Vagina (tissue), 2 donors: ENCODE data around the gene GRAMD1C. TPM values are rescaled to one million over a fixed set of nuclear protein-coding genes. Genes with fewer than 3 reads are reported as not detected.
"Not testable (repeated sequence)": the region's sequence is repeated elsewhere in the genome, so short reads cannot be mapped to it uniquely, and the experiment has no call there.

Experiments
- DNase-seq, 2 donors: peaks; one replicate each; pipeline ENCODE4 v3.0.0-alpha.2; 2017; ENCODE audit errors: extremely low spot score in 2 of 2
- H3K27ac ChIP-seq: fragments of 200-600 bp; sonication (generic); one replicate; pipeline ENCODE4 v1.5.1; 2019
- H3K27me3 ChIP-seq: fragments of 200-600 bp; sonication (generic); one replicate; pipeline ENCODE4 v1.5.1; 2019
- H3K36me3 ChIP-seq, 2 donors: fragments of 200-600 bp; sonication (generic); one replicate each; pipeline ENCODE4 v1.5.1; 2017 to 2019
- H3K4me1 ChIP-seq: fragments of 200-600 bp; sonication (generic); one replicate; pipeline ENCODE4 v1.5.1; 2019
- H3K4me3 ChIP-seq, 2 donors: fragments of 200-600 bp; sonication (generic); 1 replicate in 1 of 2; 2 replicates in 1 of 2; pipeline ENCODE4 v1.5.1; 2016 to 2019
- H3K9me3 ChIP-seq: fragments of 200-600 bp; sonication (generic); one replicate; pipeline ENCODE4 v1.5.1; 2019
- POLR2A ChIP-seq, 2 donors: fragments of 450-650 bp; IDR thresholded peaks; one replicate each; pipeline ENCODE4 v1.6.1; 2017; ENCODE audit warnings: antibody characterized with exemption in 2 of 2, mild to moderate bottlenecking in 2 of 2, moderate library complexity in 2 of 2
- POLR2AphosphoS5 ChIP-seq, 2 donors: sonication (generic); formaldehyde crosslinking; IDR thresholded peaks; one replicate each; pipeline ENCODE4 v1.9.0; 2017; ENCODE audit warnings: antibody characterized with exemption in 2 of 2, mild to moderate bottlenecking in 2 of 2, low read depth in 1 of 2; ENCODE audit not compliant: insufficient read depth in 1 of 2
- intact Hi-C: fragments of 100-400 bp; cut with DNase I; formaldehyde crosslinking; loops from one replicate; pipeline ENCODE4 v1.15.1; 2023
- total RNA-seq: library from RNA; depleted of rRNA; stranded (reverse); fragments of >200 nt; gene quantifications from one replicate; pipeline ENCODE4 v1.2.3, GENCODE V29; 2016
- TF ChIP-seq, protein P1 (sequence below), 3 experiments: fragments of 450-650 bp in 2 of 3; fragments of 200-600 bp in 1 of 3; sonication (generic) in 1 of 3; IDR thresholded peaks; one replicate each; pipeline ENCODE4 v1.5.1; 2017 to 2019; ENCODE audit warnings: antibody characterized with exemption in 3 of 3, mild to moderate bottlenecking in 2 of 3, moderate library complexity in 2 of 3

Gene GRAMD1C
- total RNA-seq, 1 donor from 2014 or later: 9.6 TPM

DNA sequence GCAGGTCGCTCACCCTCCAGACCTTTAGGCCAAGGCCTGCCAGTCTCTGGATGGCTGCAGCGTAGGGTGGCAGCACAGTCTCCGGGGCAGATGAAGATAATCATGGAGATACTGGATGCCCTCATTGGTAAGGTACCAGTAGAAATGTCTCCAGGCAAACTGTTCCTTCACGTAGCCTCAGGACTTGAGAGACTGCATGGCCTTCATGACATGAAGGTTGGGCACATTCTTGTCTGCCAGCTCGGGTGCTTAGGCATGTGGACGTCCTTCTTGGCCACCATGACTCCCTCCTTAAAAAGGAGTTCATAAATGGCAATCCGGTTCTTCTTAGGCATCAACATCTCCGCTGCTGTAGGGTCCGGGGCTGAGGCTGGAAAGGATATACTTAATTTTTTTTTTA, 11.8 kb downstream of the GRAMD1C start:
- H3K4me1 ChIP-seq, intact Hi-C loops, H3K27me3 ChIP-seq, H3K9me3 ChIP-seq, H3K36me3 ChIP-seq, H3K27ac ChIP-seq, H3K4me3 ChIP-seq, DNase-seq: not testable (repeated sequence)

DNA sequence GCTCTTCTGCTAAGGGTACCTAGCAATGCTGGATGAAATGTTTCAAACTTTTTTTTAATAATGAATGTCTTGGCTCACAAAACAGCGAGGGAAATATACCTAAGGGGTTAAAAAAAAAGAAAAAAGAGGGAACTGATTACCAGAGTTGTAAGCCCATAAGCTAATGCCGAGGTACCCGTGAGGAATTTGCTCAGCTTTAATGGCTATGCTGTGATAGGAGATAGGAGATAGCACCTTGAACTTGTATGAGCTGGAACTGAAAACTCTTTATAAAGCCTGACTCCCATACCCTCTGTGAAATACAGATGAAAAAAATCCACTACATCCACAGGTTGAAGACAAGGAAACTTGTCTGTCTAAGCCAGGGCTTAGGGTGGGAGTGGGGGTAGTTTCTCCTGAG, 13.9 kb downstream of the GRAMD1C start:
- Histone ChIP-seq H3K36me3 (no peaks in the 10 kb centered on the region), H3K4me3 (no peak overlapping the region), H3K9me3 (no peaks in the 10 kb centered on the region), H3K27ac (no peak overlapping the region), H3K27me3 (no peaks in the 10 kb centered on the region), H3K4me1 (no peaks in the 10 kb centered on the region)
- intact Hi-C loops: no loop called here
- no peak for DNase-seq
- no peak for TF ChIP-seq POLR2A (IDR thresholded peaks at IDR 0.05)
- TF ChIP-seq, protein P1, sequence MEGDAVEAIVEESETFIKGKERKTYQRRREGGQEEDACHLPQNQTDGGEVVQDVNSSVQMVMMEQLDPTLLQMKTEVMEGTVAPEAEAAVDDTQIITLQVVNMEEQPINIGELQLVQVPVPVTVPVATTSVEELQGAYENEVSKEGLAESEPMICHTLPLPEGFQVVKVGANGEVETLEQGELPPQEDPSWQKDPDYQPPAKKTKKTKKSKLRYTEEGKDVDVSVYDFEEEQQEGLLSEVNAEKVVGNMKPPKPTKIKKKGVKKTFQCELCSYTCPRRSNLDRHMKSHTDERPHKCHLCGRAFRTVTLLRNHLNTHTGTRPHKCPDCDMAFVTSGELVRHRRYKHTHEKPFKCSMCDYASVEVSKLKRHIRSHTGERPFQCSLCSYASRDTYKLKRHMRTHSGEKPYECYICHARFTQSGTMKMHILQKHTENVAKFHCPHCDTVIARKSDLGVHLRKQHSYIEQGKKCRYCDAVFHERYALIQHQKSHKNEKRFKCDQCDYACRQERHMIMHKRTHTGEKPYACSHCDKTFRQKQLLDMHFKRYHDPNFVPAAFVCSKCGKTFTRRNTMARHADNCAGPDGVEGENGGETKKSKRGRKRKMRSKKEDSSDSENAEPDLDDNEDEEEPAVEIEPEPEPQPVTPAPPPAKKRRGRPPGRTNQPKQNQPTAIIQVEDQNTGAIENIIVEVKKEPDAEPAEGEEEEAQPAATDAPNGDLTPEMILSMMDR (IDR thresholded peaks at IDR 0.05): no peak
- no peak for TF ChIP-seq POLR2AphosphoS5 (IDR thresholded peaks at IDR 0.05; ENCODE audit: insufficient read depth in 1 of 2, low read depth in 1 of 2)

DNA sequence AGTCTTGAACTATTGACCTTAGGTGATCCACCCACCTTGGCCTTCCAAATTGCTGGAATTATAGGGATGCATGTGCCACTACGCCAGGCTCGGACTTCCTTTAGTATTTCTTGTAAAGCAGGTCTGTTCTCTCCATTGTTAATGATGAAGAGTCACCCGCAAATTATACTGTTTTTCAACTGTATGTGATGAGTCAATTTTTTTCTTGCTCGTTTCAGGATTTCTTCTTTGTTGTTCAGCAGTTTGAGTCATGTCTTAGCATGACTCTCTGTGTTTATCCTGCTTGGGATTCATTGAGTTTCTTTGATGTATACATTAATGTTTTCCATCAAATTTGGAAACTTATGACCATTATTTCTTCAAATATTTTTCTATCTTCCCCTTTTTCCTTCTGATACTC, 28.9 kb downstream of the GRAMD1C start:
- TF ChIP-seq POLR2A (IDR thresholded peaks at IDR 0.05) (no peak), POLR2AphosphoS5 (IDR thresholded peaks at IDR 0.05; ENCODE audit: insufficient read depth in 1 of 2, low read depth in 1 of 2) (peak in 1 of 2 donors; percentile 70)
- TF ChIP-seq, protein P1 (IDR thresholded peaks at IDR 0.05): no peak
- Histone ChIP-seq H3K4me3 (no peak overlapping the region), H3K4me1 (no peaks in the 10 kb centered on the region), H3K27ac (no peak overlapping the region), H3K27me3 (no peaks in the 10 kb centered on the region), H3K9me3 (no peaks in the 10 kb centered on the region), H3K36me3 (no peaks in the 10 kb centered on the region)
- DNase-seq: no peak
- intact Hi-C loops: no loop called here

DNA sequence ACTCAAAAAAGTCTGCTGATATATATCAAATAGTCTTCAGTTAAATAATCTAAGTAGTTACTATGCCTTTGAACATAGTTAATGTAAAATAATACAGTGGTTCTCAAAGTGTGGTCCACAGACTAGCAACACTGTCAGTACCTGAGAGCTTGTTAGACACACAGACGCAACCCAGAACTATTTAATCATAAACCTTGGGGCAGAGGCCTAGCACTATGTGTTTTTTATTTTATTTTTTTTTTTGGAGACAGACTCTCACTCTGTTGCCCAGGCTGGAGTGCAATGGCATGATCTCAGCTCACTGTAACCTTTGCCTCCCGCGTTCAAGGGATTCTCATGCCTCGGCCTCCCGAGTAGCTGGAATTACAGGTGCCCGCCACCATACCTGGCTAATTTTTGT, 34.7 kb downstream of the GRAMD1C start:
- no peaks in the 10 kb centered on the region for H3K36me3 ChIP-seq
- intact Hi-C loops: no loop called here
- TF ChIP-seq, protein P1 (IDR thresholded peaks at IDR 0.05): no peak
- no peak for TF ChIP-seq POLR2A (IDR thresholded peaks at IDR 0.05)
- no peak for TF ChIP-seq POLR2AphosphoS5 (IDR thresholded peaks at IDR 0.05; ENCODE audit: insufficient read depth in 1 of 2, low read depth in 1 of 2)

DNA sequence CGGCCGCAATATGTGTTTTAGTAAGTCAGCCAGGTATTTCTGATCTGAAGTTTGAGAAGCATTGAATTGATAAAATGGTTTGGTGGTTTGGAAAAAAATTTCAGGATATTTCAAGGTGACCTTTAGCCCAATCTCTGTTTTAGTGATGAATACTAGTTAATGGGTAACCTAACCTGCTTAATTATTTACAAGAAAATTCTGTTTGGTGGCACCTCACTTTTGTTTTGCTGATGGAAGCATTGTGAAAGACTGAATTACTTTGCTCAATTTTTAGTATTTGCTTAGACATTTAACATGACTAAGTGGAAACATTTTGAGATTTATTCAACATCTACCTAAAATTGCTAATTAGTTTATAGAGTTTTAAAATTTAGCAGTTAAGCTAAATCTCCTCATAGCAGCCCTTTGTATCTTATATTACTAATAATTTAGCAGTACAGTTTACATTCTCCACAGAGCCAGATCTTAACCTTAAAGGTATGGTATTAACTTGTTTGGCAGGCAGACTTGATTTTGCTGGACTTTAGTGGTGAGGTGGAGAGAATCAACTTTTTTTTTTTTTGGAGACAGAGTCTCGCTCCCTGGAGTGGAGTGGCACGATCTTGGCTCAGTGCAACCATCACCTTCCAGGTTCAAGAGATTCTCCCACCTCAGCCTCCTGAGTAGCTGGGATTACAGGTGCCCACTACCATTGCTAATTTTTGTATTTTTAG, 35.4 kb downstream of the GRAMD1C start:
- no peaks in the 10 kb centered on the region for H3K4me1 ChIP-seq

More for the DNA sequence above, 34.7 kb downstream of the GRAMD1C start:
- Histone ChIP-seq H3K4me1 (no peaks in the 10 kb centered on the region), H3K27me3 (no peaks in the 10 kb centered on the region), H3K27ac (no peak overlapping the region), H3K4me3 (no peak overlapping the region), H3K9me3 (no peaks in the 10 kb centered on the region)
- no peak for DNase-seq

More for the DNA sequence above, 35.4 kb downstream of the GRAMD1C start:
- no peaks in the 10 kb centered on the region for H3K36me3 ChIP-seq
- no peak overlapping the region for H3K27ac ChIP-seq
- no peak for TF ChIP-seq POLR2A (IDR thresholded peaks at IDR 0.05)
- no peak for TF ChIP-seq POLR2AphosphoS5 (IDR thresholded peaks at IDR 0.05; ENCODE audit: insufficient read depth in 1 of 2, low read depth in 1 of 2)
- TF ChIP-seq, protein P1 (IDR thresholded peaks at IDR 0.05): no peak
- DNase-seq: no peak
- H3K27me3 ChIP-seq: no peaks in the 10 kb centered on the region
- intact Hi-C loops: no loop called here
- H3K9me3 ChIP-seq: no peaks in the 10 kb centered on the region
- no peak overlapping the region for H3K4me3 ChIP-seq
